Right forelimb (tissue), 1 donor: ENCODE data around the gene PNLIPRP3.

ENCODE experiments used
- DNase-seq: peaks from one replicate; pipeline ENCODE4 v3.0.0-alpha.2; 2018

PNLIPRP3 gene

DNA sequence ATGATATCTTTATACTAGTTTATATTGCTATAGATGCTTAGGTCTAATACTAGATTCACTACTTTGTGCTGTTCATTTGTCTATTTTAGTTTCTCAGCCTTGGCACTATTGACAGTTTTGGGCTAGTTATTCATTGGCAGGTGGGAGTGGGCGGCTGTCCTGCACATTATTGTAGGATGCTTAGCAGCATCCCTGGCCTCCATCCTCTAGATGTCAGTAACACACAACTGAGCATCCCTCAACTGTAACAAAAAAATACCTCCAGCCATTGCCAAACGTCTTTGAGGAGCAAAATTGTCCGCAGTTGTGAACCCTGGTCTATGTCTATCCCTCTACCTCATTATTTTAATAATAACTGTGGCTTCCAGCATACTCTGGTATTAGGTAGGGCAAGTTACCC is 83.7 kb downstream of the PNLIPRP3 start:
- no peak for DNase-seq

DNA sequence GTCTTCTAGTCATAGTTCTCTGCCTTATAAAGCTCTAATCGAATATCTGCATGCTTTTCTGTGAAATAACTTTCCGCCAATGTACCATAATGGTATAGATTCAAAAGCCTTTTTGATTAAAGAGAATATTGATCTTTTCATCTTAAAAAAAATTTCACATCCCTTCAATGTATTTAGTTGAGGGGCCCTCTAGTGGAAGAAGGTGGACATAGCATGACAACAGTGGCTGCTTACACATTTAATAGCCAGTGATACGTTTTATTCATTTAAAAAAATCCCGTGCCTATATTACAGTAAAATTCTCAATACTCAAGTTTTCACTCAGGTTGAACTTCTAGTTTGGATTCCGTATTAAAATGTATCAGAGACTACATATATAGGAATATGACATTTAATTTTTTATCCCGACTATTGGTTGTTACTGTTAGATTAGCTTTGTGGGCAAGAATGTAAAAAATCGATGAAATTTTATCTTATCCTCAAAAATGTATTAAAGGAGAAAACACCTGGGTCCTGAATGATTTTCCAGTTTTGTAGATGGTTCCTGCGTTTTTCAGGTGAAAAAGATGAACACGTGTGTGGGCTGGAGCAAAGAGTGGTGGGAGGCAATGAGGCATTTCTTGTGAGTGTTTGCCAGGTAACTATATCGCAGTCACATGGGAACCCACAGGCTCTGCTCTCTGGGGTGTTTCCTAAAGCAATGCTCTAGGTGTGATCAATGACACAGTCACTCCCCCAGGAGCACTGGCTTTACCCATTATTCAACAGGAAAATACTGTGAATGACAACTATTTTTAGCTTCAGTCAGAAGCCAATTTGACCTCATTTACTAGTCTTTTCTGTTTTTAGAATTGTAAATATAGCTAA is 94.0 kb downstream of the PNLIPRP3 start:
- DNase-seq, result no peak

- no peak for DNase-seq
Observed at GRCh38 chr10:116522803-116523381, 95.2 kb downstream of the PNLIPRP3 start.

DNA sequence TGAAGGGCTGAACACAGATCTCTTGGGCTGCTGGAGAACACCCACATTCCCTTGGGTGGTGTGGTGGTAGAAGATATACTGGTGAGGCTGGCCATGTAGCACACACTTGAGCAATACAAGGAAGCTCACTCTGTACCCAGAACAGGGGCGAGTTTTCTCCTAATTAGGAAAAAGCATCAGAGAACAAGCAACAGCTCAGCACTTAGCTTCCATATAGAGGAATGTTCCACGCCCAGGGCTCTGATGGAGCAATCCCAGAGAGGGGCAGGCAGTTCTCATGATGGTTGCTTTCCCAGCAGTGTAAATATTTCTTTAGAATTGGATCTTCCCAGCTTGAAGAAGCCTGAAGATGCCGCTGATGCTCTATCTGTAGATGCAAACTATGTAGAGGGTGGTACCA is 97.1 kb downstream of the PNLIPRP3 start:
- DNase-seq, result no peak

GRCh38 chr10:116526219-116526618 is 98.6 kb downstream of the PNLIPRP3 start:
- no peak for DNase-seq
